Hepatocyte (in vitro differentiated cells): Measurements from ENCODE around the gene PCDHA10.

Experiments used
- CTCF ChIP-seq: fragments of 200-600 bp; sonication (generic); IDR thresholded peaks from 2 replicates; pipeline ENCODE4 v1.5.1; 2016; ENCODE audit warnings: antibody characterized with exemption, mild to moderate bottlenecking; ENCODE audit not compliant: poor library complexity
- EZH2 ChIP-seq: fragments of 200-600 bp; sonication (generic); IDR thresholded peaks from 2 replicates; pipeline ENCODE4 v1.6.1; 2016; ENCODE audit warnings: antibody characterized with exemption, mild to moderate bottlenecking, borderline replicate concordance
- EZH2phosphoT487 ChIP-seq: fragments of 200-600 bp; sonication (generic); IDR thresholded peaks from one replicate; pipeline ENCODE4 v1.6.1; 2018; ENCODE audit warnings: antibody characterized with exemption, mild to moderate bottlenecking, low read depth, moderate library complexity; ENCODE audit not compliant: unreplicated experiment, severe bottlenecking

GRCh38 chr5:140883927-140884697, 28.4 kb downstream of the PCDHA10 start:
- TF ChIP-seq EZH2 (no peak), CTCF (no peak), EZH2phosphoT487 (no peak)
